Spinal cord (tissue), 10 donors: ENCODE data around the gene NLRX1. TPM values are rescaled to one million over a fixed set of nuclear protein-coding genes. Genes with fewer than 3 reads are reported as not detected.
"Not testable (repeated sequence)": the region's sequence is repeated elsewhere in the genome, so short reads cannot be mapped to it uniquely, and the experiment has no call there.

Experiments used
- DNase-seq, 6 donors: peaks; one replicate each; pipeline versions ENCODE4 v3.0.0 to v3.0.0-alpha.2; 2013 to 2015; ENCODE audit warnings: low spot score in 6 of 6, low read depth in 4 of 6
- H3K27ac ChIP-seq: one replicate; pipeline ENCODE4 v1.5.1; 2013; ENCODE audit warnings: low read depth, low read length, control low read depth
- H3K27me3 ChIP-seq: one replicate; pipeline ENCODE4 v1.6.1; 2013; ENCODE audit warnings: low read length; ENCODE audit not compliant: control insufficient read depth, insufficient read depth
- H3K36me3 ChIP-seq: one replicate; pipeline ENCODE4 v1.6.1; 2013; ENCODE audit warnings: low read length; ENCODE audit not compliant: control insufficient read depth, insufficient read depth
- H3K4me1 ChIP-seq: one replicate; pipeline ENCODE4 v1.6.1; 2013; ENCODE audit warnings: low read length; ENCODE audit not compliant: control insufficient read depth, insufficient read depth
- H3K4me3 ChIP-seq: one replicate; pipeline ENCODE4 v1.5.1; 2013; ENCODE audit warnings: low read depth, low read length, control low read depth
- H3K9me3 ChIP-seq: one replicate; pipeline ENCODE4 v1.6.1; 2013; ENCODE audit warnings: low read length; ENCODE audit not compliant: control insufficient read depth, insufficient read depth
- WGBS: methylation state at CpG from one replicate; pipeline ENCODE4 v1.1.5; 2013; ENCODE audit warnings: missing lambda C conversion rate; ENCODE audit not compliant: insufficient coverage; 5-methylcytosine and 5-hydroxymethylcytosine counted together
- polyA plus RNA-seq, 2 donors: library from polyadenylated mRNA; unstranded; fragments of 120-200 nt; gene quantifications; one replicate each; pipeline ENCODE4 v1.2.1, GENCODE V29; 2013; ENCODE audit not compliant: insufficient read length in 2 of 2
- total RNA-seq, 2 donors: library from RNA; depleted of rRNA in 1 of 2; stranded (reverse); fragments of 120-200 nt in 1 of 2; fragments of >200 nt in 1 of 2; gene quantifications; one replicate each; pipeline versions ENCODE4 v1.2.3 to v1.2.4, GENCODE V29; 2013 to 2014
- donor health status: healthy.

Gene NLRX1
- total and polyA plus RNA-seq, 4 donors: 8.9 to 15.6 (median 9.9) TPM

GRCh38 chr11:119134389-119134978 lies 34.0 kb upstream of the NLRX1 start:
- Histone ChIP-seq H3K27ac (no peak overlapping the region), H3K36me3 (peaks cover 48% of the 10 kb centered on the region)

GRCh38 chr11:119139276-119139675 lies 29.2 kb upstream of the NLRX1 start:
- not testable (repeated sequence) for H3K9me3 ChIP-seq, H3K36me3 ChIP-seq, H3K4me1 ChIP-seq, H3K27me3 ChIP-seq, H3K27ac ChIP-seq, H3K4me3 ChIP-seq, DNase-seq
- no CpG with 5 or more reads among the region's 10 CpGs for WGBS

More at GRCh38 chr11:119134389-119134978, 34.0 kb upstream of the NLRX1 start:
- Histone ChIP-seq H3K9me3 (no peaks in the 10 kb centered on the region), H3K4me3 (no peak overlapping the region), H3K4me1 (no peaks in the 10 kb centered on the region), H3K27me3 (no peaks in the 10 kb centered on the region)
- DNase-seq: no peak
- 82% methylated on average over 4 of the region's 4 CpGs for WGBS

- no peak overlapping the region for H3K4me3 ChIP-seq
- H3K27ac ChIP-seq: no peak overlapping the region
- DNase-seq: peak in 2 of 6 donors; percentile 71 to 85
- H3K27me3 ChIP-seq: peaks cover 11% of the 10 kb centered on the region
- no peaks in the 10 kb centered on the region for H3K9me3 ChIP-seq
- H3K4me1 ChIP-seq: peaks cover 21% of the 10 kb centered on the region
- WGBS: 20% methylated on average over 2 of the region's 7 CpGs
- no peaks in the 10 kb centered on the region for H3K36me3 ChIP-seq
Observed at GRCh38 chr11:119144825-119145486, 23.6 kb upstream of the NLRX1 start.

- 60% methylated on average over 3 of the region's 3 CpGs for WGBS
Observed at GRCh38 chr11:119145551-119145950, 23.0 kb upstream of the NLRX1 start.

GRCh38 chr11:119147604-119148333 lies 20.8 kb upstream of the NLRX1 start:
- no peak overlapping the region for H3K4me3 ChIP-seq

More at GRCh38 chr11:119145551-119145950, 23.0 kb upstream of the NLRX1 start:
- Histone ChIP-seq H3K36me3 (no peaks in the 10 kb centered on the region), H3K4me1 (peaks cover 24% of the 10 kb centered on the region), H3K27ac (no peak overlapping the region), H3K4me3 (no peak overlapping the region), H3K9me3 (no peaks in the 10 kb centered on the region), H3K27me3 (peaks cover 11% of the 10 kb centered on the region)
- no peak for DNase-seq

GRCh38 chr11:119148720-119149017 lies 19.9 kb upstream of the NLRX1 start:
- Histone ChIP-seq H3K4me1 (peaks cover 31% of the 10 kb centered on the region), H3K4me3 (peak overlapping the region; percentile 54), H3K27me3 (peaks cover 9% of the 10 kb centered on the region), H3K9me3 (no peaks in the 10 kb centered on the region), H3K27ac (no peak overlapping the region), H3K36me3 (peaks cover 5% of the 10 kb centered on the region)
- DNase-seq: no peak
- 0% methylated on average over 15 of the region's 16 CpGs for whole genome bisulfite sequencing

More at GRCh38 chr11:119147604-119148333, 20.8 kb upstream of the NLRX1 start:
- Histone ChIP-seq H3K36me3 (peaks cover 5% of the 10 kb centered on the region), H3K9me3 (no peaks in the 10 kb centered on the region), H3K27ac (no peak overlapping the region), H3K27me3 (peaks cover 9% of the 10 kb centered on the region), H3K4me1 (peaks cover 31% of the 10 kb centered on the region)
- WGBS: 80% methylated on average over 1 of the region's 6 CpGs
- DNase-seq: no peak

- Histone ChIP-seq H3K27me3 (peaks cover 9% of the 10 kb centered on the region), H3K4me3 (peak within 1 kb of the TSS; percentile 54), H3K27ac (no peak within 1 kb of the TSS), H3K4me1 (peaks cover 31% of the 10 kb centered on the region), H3K36me3 (peaks cover 9% of the 10 kb centered on the region), H3K9me3 (no peaks in the 10 kb centered on the region)
- peak in 2 of 6 donors; percentile 60 to 61 for DNase-seq
- under 1% methylated on average over 63 of the region's 73 CpGs for WGBS
Observed at GRCh38 chr11:119149018-119149785, 19.3 kb upstream of the NLRX1 start, which contains the start of gene ABCG4. ABCG4 (plus strand) TSS chr11:119149052; CDS start chr11:119149966, 914 bp downstream.

- no peak overlapping the region for H3K27ac ChIP-seq
- H3K4me1 ChIP-seq: peaks cover 28% of the 10 kb centered on the region
- DNase-seq: peak in 2 of 6 donors; percentile 6 to 23
- peak overlapping the region; percentile 54 for H3K4me3 ChIP-seq
- 6% methylated on average over 33 of the region's 33 CpGs for WGBS
- H3K36me3 ChIP-seq: peaks cover 15% of the 10 kb centered on the region
- no peaks in the 10 kb centered on the region for H3K9me3 ChIP-seq
- H3K27me3 ChIP-seq: peaks cover 9% of the 10 kb centered on the region
Observed at GRCh38 chr11:119149786-119150275, 18.7 kb upstream of the NLRX1 start.

- WGBS: 65% methylated on average over 7 of the region's 9 CpGs
Observed at GRCh38 chr11:119152043-119152442, 16.5 kb upstream of the NLRX1 start.

More at GRCh38 chr11:119152043-119152442, 16.5 kb upstream of the NLRX1 start:
- DNase-seq: no peak
- H3K4me1 ChIP-seq: peaks cover 27% of the 10 kb centered on the region
- H3K4me3 ChIP-seq: no peak overlapping the region
- no peaks in the 10 kb centered on the region for H3K9me3 ChIP-seq
- H3K27ac ChIP-seq: no peak overlapping the region
- H3K27me3 ChIP-seq: peaks cover 6% of the 10 kb centered on the region
- peaks cover 28% of the 10 kb centered on the region for H3K36me3 ChIP-seq
